Chondrocyte (in vitro differentiated cells): ENCODE measurements around the gene FAM168A. TPM values are rescaled to one million over a fixed set of nuclear protein-coding genes. Genes with fewer than 3 reads are reported as not detected.

Experiments used
- DNase-seq: peaks from one replicate; pipeline ENCODE4 v3.0.0; 2021; ENCODE audit warnings: mixed read lengths, low spot score
- H3K27ac Mint-ChIP-seq: one replicate; pipeline ENCODE4 v1.8.0; 2021; ENCODE audit warnings: mild to moderate bottlenecking, moderate library complexity, mixed read lengths; ENCODE audit not compliant: unreplicated experiment
- H3K27me3 Mint-ChIP-seq: 2 replicates; pipeline ENCODE4 v1.8.0; 2021; ENCODE audit warnings: low read depth, mixed read lengths
- H3K36me3 Mint-ChIP-seq: 2 replicates; pipeline ENCODE4 v1.8.0; 2021; ENCODE audit warnings: low read depth, mixed read lengths
- H3K4me1 Mint-ChIP-seq: 2 replicates; pipeline ENCODE4 v1.8.0; 2021; ENCODE audit warnings: low read depth, mild to moderate bottlenecking, mixed read lengths
- H3K4me3 Mint-ChIP-seq: one replicate; pipeline ENCODE4 v1.8.0; 2021; ENCODE audit warnings: mild to moderate bottlenecking, moderate library complexity, mixed read lengths; ENCODE audit not compliant: unreplicated experiment
- H3K9me3 Mint-ChIP-seq: 2 replicates; pipeline ENCODE4 v1.8.0; 2021; ENCODE audit warnings: low read depth, mixed read lengths
- CTCF ChIP-seq: fragments of 200-600 bp; sonication (generic); IDR thresholded peaks from 2 replicates; pipeline ENCODE4 v1.5.0; 2021; ENCODE audit warnings: antibody characterized with exemption, mild to moderate bottlenecking, moderate library complexity
- total RNA-seq: library from RNA; stranded (reverse); gene quantifications from 3 replicates; pipeline ENCODE4 v1.2.1, GENCODE V29; 2021

Gene FAM168A
- total RNA-seq, 1 donor from 2014 or later = 53.7 TPM

DNA sequence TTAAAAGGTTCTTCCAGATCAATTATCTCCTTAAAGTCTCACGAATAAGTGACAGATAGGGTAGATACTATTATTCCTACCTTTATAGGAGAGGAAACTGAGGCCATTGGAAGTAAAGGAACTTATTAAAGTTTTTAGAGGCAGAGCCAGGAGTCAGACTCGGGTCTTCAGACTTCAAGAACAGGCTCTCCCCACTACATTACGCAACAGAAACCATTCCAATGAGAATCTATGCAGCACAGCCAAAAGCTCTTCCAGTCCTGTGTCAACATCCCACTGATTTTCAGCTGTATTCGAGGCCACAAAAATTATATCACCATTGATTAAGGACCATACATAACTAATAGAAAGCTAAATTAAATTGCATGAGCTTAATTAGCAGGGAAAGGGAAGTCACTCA lies 144.3 kb downstream of the FAM168A start:
- Mint-ChIP-seq H3K36me3 (peaks cover 1% of the 10 kb centered on the region), H3K4me3 (no peak overlapping the region), H3K9me3 (no peaks in the 10 kb centered on the region), H3K27me3 (no peaks in the 10 kb centered on the region), H3K4me1 (peaks cover 20% of the 10 kb centered on the region), H3K27ac (no peak overlapping the region)
- no peak for DNase-seq
- TF ChIP-seq CTCF = no peak

GRCh38 chr11:73452726-73453125 lies 145.2 kb downstream of the FAM168A start:
- Mint-ChIP-seq H3K27ac (no peak overlapping the region), H3K36me3 (peaks cover 1% of the 10 kb centered on the region), H3K4me1 (peaks cover 20% of the 10 kb centered on the region), H3K9me3 (no peaks in the 10 kb centered on the region), H3K27me3 (no peaks in the 10 kb centered on the region), H3K4me3 (no peak overlapping the region)
- TF ChIP-seq CTCF = no peak
- DNase-seq = no peak

GRCh38 chr11:73451896-73452295 lies 146.0 kb downstream of the FAM168A start:
- no peak for DNase-seq
- Mint-ChIP-seq H3K4me3 (no peak overlapping the region), H3K4me1 (peaks cover 20% of the 10 kb centered on the region), H3K27me3 (no peaks in the 10 kb centered on the region), H3K36me3 (peaks cover 1% of the 10 kb centered on the region), H3K9me3 (no peaks in the 10 kb centered on the region), H3K27ac (no peak overlapping the region)
- no peak for TF ChIP-seq CTCF

GRCh38 chr11:73446766-73447165 lies 151.1 kb downstream of the FAM168A start:
- Mint-ChIP-seq H3K4me3 (no peak overlapping the region), H3K27me3 (no peaks in the 10 kb centered on the region), H3K4me1 (peaks cover 31% of the 10 kb centered on the region), H3K27ac (no peak overlapping the region), H3K9me3 (no peaks in the 10 kb centered on the region), H3K36me3 (no peaks in the 10 kb centered on the region)
- no peak for DNase-seq
- TF ChIP-seq CTCF = no peak

DNA sequence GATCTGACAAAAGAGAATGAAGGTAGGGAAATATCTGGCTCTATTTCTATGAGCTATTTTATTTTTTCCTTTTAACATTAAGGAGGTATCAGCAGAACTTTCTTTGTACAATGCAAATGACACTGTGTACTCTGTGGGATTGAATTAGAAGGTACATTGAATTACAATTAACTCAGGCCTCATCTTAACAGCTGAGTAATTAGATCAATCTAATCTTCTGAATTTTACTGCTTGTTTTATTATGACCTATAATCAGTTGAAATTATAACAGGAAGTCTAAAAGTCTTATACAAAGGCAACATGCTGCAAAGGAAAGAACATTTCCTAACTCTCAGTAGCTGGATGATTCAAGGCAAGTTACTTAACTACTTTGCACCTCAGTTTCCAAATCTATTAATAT lies 151.9 kb downstream of the FAM168A start:
- H3K36me3 Mint-ChIP-seq = no peaks in the 10 kb centered on the region
- peaks cover 29% of the 10 kb centered on the region for H3K4me1 Mint-ChIP-seq
- H3K27ac Mint-ChIP-seq = no peak overlapping the region
- no peaks in the 10 kb centered on the region for H3K27me3 Mint-ChIP-seq
- no peaks in the 10 kb centered on the region for H3K9me3 Mint-ChIP-seq
- no peak overlapping the region for H3K4me3 Mint-ChIP-seq
- TF ChIP-seq CTCF = no peak
- no peak for DNase-seq
